HG03558 (cell line): ENCODE results near the gene CFAP410.
"Not testable (repeated sequence)": the region's sequence is repeated elsewhere in the genome, so short reads cannot be mapped to it uniquely, and the experiment has no call there.

Source experiments
- ATAC-seq: cut with Tn5 transposase; IDR thresholded peaks from one replicate; pipeline ENCODE4 v1.9.1; 2021; ENCODE audit warnings: moderate number of reproducible peaks; ENCODE audit not compliant: unreplicated experiment; ENCODE audit errors: extremely low read depth

CFAP410 gene

GRCh38 chr21:44352253-44352860 is 13.2 kb upstream of the CFAP410 start:
- ATAC-seq = no peak

GRCh38 chr21:44351535-44352252 is 12.5 kb upstream of the CFAP410 start:
- ATAC-seq = no peak

GRCh38 chr21:44350773-44351481 is 11.7 kb upstream of the CFAP410 start:
- no peak for ATAC-seq

GRCh38 chr21:44349847-44350772 is 10.9 kb upstream of the CFAP410 start:
- no peak for ATAC-seq

GRCh38 chr21:44349416-44349846 is 10.2 kb upstream of the CFAP410 start:
- no peak for ATAC-seq

GRCh38 chr21:44348861-44349260 is 9.7 kb upstream of the CFAP410 start:
- no peak for ATAC-seq

- no peak for ATAC-seq
Observed at GRCh38 chr21:44347911-44348451, 8.8 kb upstream of the CFAP410 start.

- ATAC-seq = no peak
Observed at GRCh38 chr21:44345495-44345894, 6.3 kb upstream of the CFAP410 start.

GRCh38 chr21:44344541-44345183 is 5.5 kb upstream of the CFAP410 start:
- no peak for ATAC-seq

- not testable (repeated sequence) for ATAC-seq
Observed at GRCh38 chr21:44342981-44343380, 3.8 kb upstream of the CFAP410 start.

- not testable (repeated sequence) for ATAC-seq
Observed at GRCh38 chr21:44341726-44342458, 2.7 kb upstream of the CFAP410 start.

GRCh38 chr21:44337941-44338895 is 972 bp downstream of the CFAP410 start:
- ATAC-seq = no peak

GRCh38 chr21:44337449-44337848 is 1.7 kb downstream of the CFAP410 start:
- ATAC-seq = no peak

GRCh38 chr21:44335266-44336059 is 3.7 kb downstream of the CFAP410 start:
- ATAC-seq = no peak

- no peak for ATAC-seq
Observed at GRCh38 chr21:44334329-44335030, 4.7 kb downstream of the CFAP410 start.
